ENCODE measurements around the gene TRIM38. TPM values are rescaled to one million over a fixed set of nuclear protein-coding genes. Genes with fewer than 3 reads are reported as not detected.
A peak's percentile ranks its signal among the peaks of the same experiment; 100 is the strongest.

Gene TRIM38
- total RNA-seq, 4 donors from 2014 or later: 11.5 to 14.0 (median 12.4) TPM

DNA sequence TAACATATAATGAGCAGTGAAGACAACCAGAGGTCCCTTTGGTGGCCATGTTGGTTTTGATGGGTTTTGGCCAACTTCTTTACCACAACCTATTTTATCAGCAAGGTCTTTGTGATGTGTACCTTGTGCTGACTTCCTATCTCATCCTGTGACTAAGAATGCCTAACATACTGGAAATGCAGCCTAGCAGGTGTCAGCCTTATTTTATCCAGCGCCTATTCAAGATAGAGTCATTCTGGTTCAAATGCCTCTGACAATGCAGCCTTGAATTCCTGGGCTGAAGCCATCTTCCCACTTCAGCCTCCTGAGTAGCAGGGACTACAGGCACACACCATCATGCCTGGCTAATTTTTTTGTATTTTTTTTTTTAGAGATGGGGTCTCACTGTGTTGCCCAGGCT is 7.8 kb upstream of the TRIM38 start:
- Histone ChIP-seq H3K9me3 (no peaks in the 10 kb centered on the region), H3K4me1 (no peaks in the 10 kb centered on the region), H3K36me3 (no peaks in the 10 kb centered on the region), H3K27ac (no peak overlapping the region), H3K4me3 (replicated peaks in 1 of 3) (no peak overlapping the region), H3K27me3 (no peaks in the 10 kb centered on the region)
- no peak for TF ChIP-seq POLR2A (IDR thresholded peaks at IDR 0.05)
- TF ChIP-seq, protein P1, sequence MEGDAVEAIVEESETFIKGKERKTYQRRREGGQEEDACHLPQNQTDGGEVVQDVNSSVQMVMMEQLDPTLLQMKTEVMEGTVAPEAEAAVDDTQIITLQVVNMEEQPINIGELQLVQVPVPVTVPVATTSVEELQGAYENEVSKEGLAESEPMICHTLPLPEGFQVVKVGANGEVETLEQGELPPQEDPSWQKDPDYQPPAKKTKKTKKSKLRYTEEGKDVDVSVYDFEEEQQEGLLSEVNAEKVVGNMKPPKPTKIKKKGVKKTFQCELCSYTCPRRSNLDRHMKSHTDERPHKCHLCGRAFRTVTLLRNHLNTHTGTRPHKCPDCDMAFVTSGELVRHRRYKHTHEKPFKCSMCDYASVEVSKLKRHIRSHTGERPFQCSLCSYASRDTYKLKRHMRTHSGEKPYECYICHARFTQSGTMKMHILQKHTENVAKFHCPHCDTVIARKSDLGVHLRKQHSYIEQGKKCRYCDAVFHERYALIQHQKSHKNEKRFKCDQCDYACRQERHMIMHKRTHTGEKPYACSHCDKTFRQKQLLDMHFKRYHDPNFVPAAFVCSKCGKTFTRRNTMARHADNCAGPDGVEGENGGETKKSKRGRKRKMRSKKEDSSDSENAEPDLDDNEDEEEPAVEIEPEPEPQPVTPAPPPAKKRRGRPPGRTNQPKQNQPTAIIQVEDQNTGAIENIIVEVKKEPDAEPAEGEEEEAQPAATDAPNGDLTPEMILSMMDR (IDR thresholded peaks at IDR 0.05): no peak
- 0 to 75% methylated on average over 1 of the region's 1 CpG for WGBS, 2 donors
- intact Hi-C loops (cut with DNase I): no loop called here
- DNase-seq: no peak

DNA sequence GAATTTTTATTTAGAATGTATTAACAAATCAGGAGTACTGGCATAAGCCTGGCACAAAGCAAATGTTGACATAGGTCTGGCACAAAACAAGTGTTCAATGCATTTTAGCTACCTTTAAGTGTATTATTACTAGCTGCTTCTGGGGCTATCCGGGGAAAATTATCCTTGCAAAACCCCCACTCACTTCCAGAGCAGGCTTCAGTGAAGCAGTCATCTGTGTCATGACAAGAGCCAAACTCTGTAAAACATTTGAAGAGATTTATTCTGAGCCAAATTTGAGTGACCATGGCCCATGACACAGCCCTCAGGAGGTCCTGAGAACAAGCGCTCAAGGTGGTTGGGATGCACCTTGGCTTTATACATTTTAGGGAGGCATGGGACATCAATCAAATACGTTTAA is 6.4 kb upstream of the TRIM38 start:
- DNase-seq: peak; percentile 30 to 42
- Histone ChIP-seq H3K27ac (no peak overlapping the region), H3K36me3 (no peaks in the 10 kb centered on the region), H3K9me3 (no peaks in the 10 kb centered on the region), H3K4me1 (no peaks in the 10 kb centered on the region), H3K27me3 (no peaks in the 10 kb centered on the region), H3K4me3 (replicated peaks in 1 of 3) (no peak overlapping the region)
- TF ChIP-seq POLR2A (IDR thresholded peaks at IDR 0.05): no peak
- TF ChIP-seq, protein P1 (IDR thresholded peaks at IDR 0.05): no peak
- WGBS, 2 donors: 32 to 40% methylated on average over 3 of the region's 3 CpGs
- intact Hi-C loops (cut with DNase I): no loop called here

DNA sequence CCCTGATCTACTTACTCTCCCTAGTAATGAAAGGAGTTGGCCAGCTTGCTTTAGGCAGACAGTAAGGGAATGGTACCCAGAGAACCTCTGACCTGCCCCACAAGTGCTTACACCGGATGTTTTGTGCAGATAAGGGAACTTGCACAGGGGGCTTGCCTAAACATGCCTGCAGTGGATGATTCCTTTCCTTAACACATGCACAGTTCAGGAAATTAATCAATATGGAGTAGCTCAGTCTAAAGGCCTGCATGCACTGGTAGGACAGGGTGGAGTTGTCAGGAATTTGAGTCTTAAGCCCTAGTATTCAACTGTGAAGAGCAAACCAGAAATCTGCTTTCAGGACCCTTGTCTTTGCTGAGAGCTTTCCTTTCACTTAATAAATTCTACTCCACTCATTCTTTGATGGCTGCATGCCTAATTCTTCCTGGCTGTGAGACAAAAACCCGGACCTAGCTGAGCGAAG is 3.9 kb upstream of the TRIM38 start:
- no peak overlapping the region for H3K27ac ChIP-seq
- no peaks in the 10 kb centered on the region for H3K9me3 ChIP-seq
- no peak overlapping the region for H3K4me3 ChIP-seq (replicated peaks in 1 of 3)
- no peaks in the 10 kb centered on the region for H3K36me3 ChIP-seq
- 76 to 91% methylated on average over 3 of the region's 3 CpGs for WGBS, 2 donors
- DNase-seq: no peak
- TF ChIP-seq, protein P1 (IDR thresholded peaks at IDR 0.05): no peak
- peaks cover 6 to 7% of the 10 kb centered on the region in 2 donors for H3K4me1 ChIP-seq
- intact Hi-C loops (cut with DNase I): no loop called here
- no peaks in the 10 kb centered on the region for H3K27me3 ChIP-seq

DNA sequence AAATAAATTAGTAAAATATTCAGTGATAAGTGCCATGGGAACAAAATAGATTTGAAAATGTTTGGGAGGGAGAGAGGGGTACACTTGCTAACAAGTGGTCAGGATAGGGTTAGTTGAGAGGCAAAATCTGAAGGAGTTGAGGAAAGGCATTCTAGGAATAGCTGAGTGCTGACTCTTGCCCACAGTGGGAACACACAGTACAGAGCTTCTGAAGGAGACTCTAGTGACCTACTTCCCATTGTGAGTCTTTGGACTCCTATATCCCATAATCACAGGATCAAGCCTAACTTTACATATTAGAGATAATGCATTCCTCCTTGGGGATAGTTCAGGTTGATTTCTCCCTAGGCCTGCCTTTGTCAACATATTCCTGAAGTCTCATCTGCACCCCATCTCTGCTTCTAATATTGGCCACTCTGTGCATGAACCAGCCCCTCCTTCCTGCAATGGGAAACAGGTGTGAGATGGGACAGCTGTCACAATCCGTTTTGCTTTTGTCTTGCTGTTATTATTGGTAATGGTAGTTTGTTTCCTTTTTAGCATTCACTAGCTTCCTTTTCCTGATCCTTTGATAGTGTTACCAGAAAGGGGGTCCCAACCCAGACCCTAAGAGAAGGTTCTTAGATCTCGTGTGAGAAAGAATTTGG is 2.6 kb upstream of the TRIM38 start:
- 68 to 84% methylated on average over 2 of the region's 2 CpGs for WGBS, 2 donors
- no peaks in the 10 kb centered on the region for H3K36me3 ChIP-seq
- H3K9me3 ChIP-seq: no peaks in the 10 kb centered on the region
- TF ChIP-seq, protein P1 (IDR thresholded peaks at IDR 0.05): no peak
- TF ChIP-seq POLR2A (IDR thresholded peaks at IDR 0.05): no peak
- H3K27me3 ChIP-seq: no peaks in the 10 kb centered on the region
- no peak for DNase-seq
- no peak overlapping the region for H3K27ac ChIP-seq
- H3K4me1 ChIP-seq: peaks cover 13 to 20% of the 10 kb centered on the region in 2 donors
- intact Hi-C loops (cut with DNase I): no loop called here
- H3K4me3 ChIP-seq (replicated peaks in 1 of 3): no peak overlapping the region

DNA sequence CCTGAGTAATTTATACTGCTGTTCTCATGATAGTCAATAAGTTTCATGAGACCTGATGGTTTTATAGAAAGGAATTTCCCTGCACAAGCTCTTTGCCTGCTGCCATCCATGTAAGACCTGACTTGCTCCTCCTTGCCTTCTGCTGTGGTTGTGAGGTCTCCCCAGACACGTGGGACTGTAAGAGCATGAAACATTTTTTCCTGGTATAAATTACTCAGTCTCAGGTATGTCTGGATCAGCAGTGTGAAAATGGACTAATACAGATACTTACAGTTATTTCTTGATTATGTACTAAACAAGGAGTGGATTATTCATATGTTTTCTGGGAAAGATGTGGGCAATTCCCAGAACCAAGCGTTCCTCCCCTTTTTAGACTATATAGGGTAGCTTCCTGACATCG is 1.9 kb upstream of the TRIM38 start:
- H3K9me3 ChIP-seq: no peaks in the 10 kb centered on the region
- no peak overlapping the region for H3K27ac ChIP-seq
- no peak for TF ChIP-seq POLR2A (IDR thresholded peaks at IDR 0.05)
- TF ChIP-seq, protein P1 (IDR thresholded peaks at IDR 0.05): no peak
- no peak for DNase-seq
- no peaks in the 10 kb centered on the region for H3K36me3 ChIP-seq
- 94 to 95% methylated on average over 3 of the region's 3 CpGs for WGBS, 2 donors
- no peak overlapping the region for H3K4me3 ChIP-seq (replicated peaks in 1 of 3)
- intact Hi-C loops (cut with DNase I): no loop called here
- H3K4me1 ChIP-seq: peaks cover 14 to 25% of the 10 kb centered on the region in 2 donors
- H3K27me3 ChIP-seq: no peaks in the 10 kb centered on the region
